ENCODE results near the gene CMIP. TPM values are rescaled to one million over a fixed set of nuclear protein-coding genes. Genes with fewer than 3 reads are reported as not detected.

The CMIP gene
- total RNA-seq, 1 experiment from 2014 or later = 25.7 TPM

- no peaks in the 10 kb centered on the region for H3K9me2 ChIP-seq (replicated peaks; ENCODE audit: low read length)
- peak overlapping the region; percentile 78 for H3K9ac ChIP-seq (ENCODE audit: low read length)
- H3K9me3 ChIP-seq (ENCODE audit: low read length) = no peaks in the 10 kb centered on the region
- ChIA-PET CTCF (no interaction called here), POLR2A (ENCODE audit: unreplicated experiment) (no interaction called here)
- intact Hi-C loops (cut with micrococcal nuclease) = loop anchor here (5.0 kb wide), 1 partner anchor 87 kb away; no protein-coding TSS in a partner anchor
- no peaks in the 10 kb centered on the region; the same call in 1 of the 2 replicates for H3K36me3 ChIP-seq (ENCODE audit: low read depth, low read length)
- no peak overlapping the region for H2AFZ ChIP-seq (ENCODE audit: low read length)
- DNase-seq (no peak), ATAC-seq (no peak)
- no peak for TF ChIP-seq CTCF (conservative IDR thresholded peaks at IDR 0.05; ENCODE audit: low read depth, low read length)
- TF ChIP-seq EZH2 (IDR thresholded peaks at IDR 0.05; ENCODE audit: low read length, unreplicated experiment) = no peak
- no peak for TF ChIP-seq EZH2phosphoT487 (IDR thresholded peaks at IDR 0.05; ENCODE audit: borderline replicate concordance, low read length)
- H3K4me1 ChIP-seq (ENCODE audit: insufficient read depth, low read length) = peaks cover 37% of the 10 kb centered on the region
- H4K20me1 ChIP-seq (ENCODE audit: low read length) = no peaks in the 10 kb centered on the region
- peaks cover 6% of the 10 kb centered on the region for H3F3A ChIP-seq (ENCODE audit: low read length, unreplicated experiment)
- no peak overlapping the region for H3K4me3 ChIP-seq (ENCODE audit: low read length)
- H3K27me3 ChIP-seq (ENCODE audit: low read length) = no peaks in the 10 kb centered on the region
- peak overlapping the region; percentile 94 for H3K27ac ChIP-seq (ENCODE audit: low read length)
- peaks cover 91% of the 10 kb centered on the region for H3K79me2 ChIP-seq (ENCODE audit: low read length)
- peak overlapping the region; percentile 44 for H3K4me2 ChIP-seq (ENCODE audit: low read length)
- BruUV-seq (replicated peaks) = TSS peak; percentile 35
These were observed 49.8 kb downstream of the CMIP start for GRCh38 chr16:81494434-81494806.

- intact Hi-C loops (cut with micrococcal nuclease) = loop anchor here (5.0 kb wide), 1 partner anchor 88 kb away; no protein-coding TSS in a partner anchor
- CTCF ChIA-PET = no interaction called here
- H3K79me2 ChIP-seq (ENCODE audit: low read length) = peaks cover 91% of the 10 kb centered on the region
These were observed 50.3 kb downstream of the CMIP start for GRCh38 chr16:81494888-81495287.

More at GRCh38 chr16:81494888-81495287, 50.3 kb downstream of the CMIP start:
- TF ChIP-seq EZH2phosphoT487 (IDR thresholded peaks at IDR 0.05; ENCODE audit: borderline replicate concordance, low read length) = no peak
- no peak for TF ChIP-seq EZH2 (IDR thresholded peaks at IDR 0.05; ENCODE audit: low read length, unreplicated experiment)
- TF ChIP-seq CTCF (conservative IDR thresholded peaks at IDR 0.05; ENCODE audit: low read depth, low read length) = no peak
- Histone ChIP-seq H4K20me1 (ENCODE audit: low read length) (no peaks in the 10 kb centered on the region), H3K4me1 (ENCODE audit: insufficient read depth, low read length) (peaks cover 42% of the 10 kb centered on the region), H3F3A (ENCODE audit: low read length, unreplicated experiment) (peaks cover 6% of the 10 kb centered on the region), H3K9me3 (ENCODE audit: low read length) (no peaks in the 10 kb centered on the region), H2AFZ (ENCODE audit: low read length) (no peak overlapping the region), H3K36me3 (ENCODE audit: low read depth, low read length) (no peaks in the 10 kb centered on the region; the same call in 1 of the 2 replicates), H3K9me2 (replicated peaks; ENCODE audit: low read length) (no peaks in the 10 kb centered on the region), H3K4me2 (ENCODE audit: low read length) (no peak overlapping the region), H3K4me3 (ENCODE audit: low read length) (no peak overlapping the region), H3K27ac (ENCODE audit: low read length) (peak overlapping the region; percentile 94), H3K27me3 (ENCODE audit: low read length) (no peaks in the 10 kb centered on the region), H3K9ac (ENCODE audit: low read length) (no peak overlapping the region)
- no TSS peak for BruUV-seq (replicated peaks)
- ATAC-seq = no peak
- POLR2A ChIA-PET (ENCODE audit: unreplicated experiment) = no interaction called here
- DNase-seq = no peak
